ENCODE data around the gene TBC1D12.

DNA sequence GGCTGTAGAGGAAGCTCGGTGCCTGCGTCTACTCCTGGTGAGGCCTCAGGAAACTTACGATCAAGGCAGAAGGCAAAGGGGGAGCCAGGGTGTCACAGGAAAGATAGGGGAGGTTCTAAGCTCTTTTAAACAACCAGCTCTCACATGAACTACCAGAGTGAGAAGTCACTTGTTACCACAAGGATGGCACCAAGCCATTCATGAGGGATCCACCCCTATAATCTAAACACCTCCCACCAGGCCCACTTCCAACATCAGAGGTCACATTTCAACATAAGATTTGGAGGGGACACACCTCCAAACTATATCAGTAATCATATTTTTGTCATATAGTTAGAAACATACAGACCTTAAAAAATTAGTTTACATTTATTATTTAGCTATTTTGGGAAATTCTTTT is 49.0 kb upstream of the TBC1D12 start:
- TF ChIP-seq, protein P1, sequence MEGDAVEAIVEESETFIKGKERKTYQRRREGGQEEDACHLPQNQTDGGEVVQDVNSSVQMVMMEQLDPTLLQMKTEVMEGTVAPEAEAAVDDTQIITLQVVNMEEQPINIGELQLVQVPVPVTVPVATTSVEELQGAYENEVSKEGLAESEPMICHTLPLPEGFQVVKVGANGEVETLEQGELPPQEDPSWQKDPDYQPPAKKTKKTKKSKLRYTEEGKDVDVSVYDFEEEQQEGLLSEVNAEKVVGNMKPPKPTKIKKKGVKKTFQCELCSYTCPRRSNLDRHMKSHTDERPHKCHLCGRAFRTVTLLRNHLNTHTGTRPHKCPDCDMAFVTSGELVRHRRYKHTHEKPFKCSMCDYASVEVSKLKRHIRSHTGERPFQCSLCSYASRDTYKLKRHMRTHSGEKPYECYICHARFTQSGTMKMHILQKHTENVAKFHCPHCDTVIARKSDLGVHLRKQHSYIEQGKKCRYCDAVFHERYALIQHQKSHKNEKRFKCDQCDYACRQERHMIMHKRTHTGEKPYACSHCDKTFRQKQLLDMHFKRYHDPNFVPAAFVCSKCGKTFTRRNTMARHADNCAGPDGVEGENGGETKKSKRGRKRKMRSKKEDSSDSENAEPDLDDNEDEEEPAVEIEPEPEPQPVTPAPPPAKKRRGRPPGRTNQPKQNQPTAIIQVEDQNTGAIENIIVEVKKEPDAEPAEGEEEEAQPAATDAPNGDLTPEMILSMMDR (IDR thresholded peaks at IDR 0.05): no peak
- TF ChIP-seq POLR2A (IDR thresholded peaks at IDR 0.05): no peak
